Trophoblast cell (in vitro differentiated cells and primary cell): ENCODE data around the gene FARSA.

Experiments used
- DNase-seq, 2 donors: peaks; one replicate each; pipeline ENCODE4 v3.0.0-alpha.2; 2016
- H2AFZ ChIP-seq: 2 replicates; pipeline ENCODE4 v1.6.1; 2013; ENCODE audit warnings: low read length, moderate library complexity, mild to moderate bottlenecking; ENCODE audit not compliant: insufficient read depth, poor library complexity
- H2AK5ac ChIP-seq: 2 replicates; pipeline ENCODE4 v1.6.1; 2013; ENCODE audit warnings: mild to moderate bottlenecking, low read length
- H2BK120ac ChIP-seq: 2 replicates; pipeline ENCODE4 v1.6.1; 2013; ENCODE audit warnings: low read length, mild to moderate bottlenecking, moderate library complexity; ENCODE audit not compliant: insufficient read depth, poor library complexity
- H2BK12ac ChIP-seq: 2 replicates; pipeline ENCODE4 v1.6.1; 2013; ENCODE audit warnings: mild to moderate bottlenecking, low read length, moderate library complexity
- H2BK5ac ChIP-seq: 2 replicates; pipeline ENCODE4 v1.6.1; 2013; ENCODE audit warnings: low read length, low read depth, moderate library complexity, mild to moderate bottlenecking; ENCODE audit not compliant: poor library complexity
- H3K14ac ChIP-seq: 2 replicates; pipeline ENCODE4 v1.6.1; 2013; ENCODE audit warnings: mild to moderate bottlenecking, low read length
- H3K18ac ChIP-seq: 2 replicates; pipeline ENCODE4 v1.6.1; 2013; ENCODE audit warnings: mild to moderate bottlenecking, low read length
- H3K23ac ChIP-seq: 2 replicates; pipeline ENCODE4 v1.6.1; 2013; ENCODE audit warnings: low read length
- H3K27ac ChIP-seq: 2 replicates; pipeline ENCODE4 v1.5.1; 2013; ENCODE audit warnings: low read depth, mild to moderate bottlenecking, inconsistent platforms, low read length, moderate library complexity
- H3K27me3 ChIP-seq: 2 replicates; pipeline ENCODE4 v1.6.1; 2013; ENCODE audit warnings: inconsistent platforms, mild to moderate bottlenecking, low read length, moderate library complexity; ENCODE audit not compliant: insufficient read depth
- H3K36me3 ChIP-seq, 2 experiments: 1 replicate in 1 of 2; 2 replicates in 1 of 2; pipeline ENCODE4 v1.6.1; 2013; ENCODE audit warnings: low read length in 2 of 2, mild to moderate bottlenecking in 2 of 2, moderate library complexity in 1 of 2; ENCODE audit not compliant: insufficient read depth in 2 of 2, control insufficient read depth in 1 of 2
- H3K4ac ChIP-seq: 2 replicates; pipeline ENCODE4 v1.6.1; 2013; ENCODE audit warnings: low read depth, mild to moderate bottlenecking, low read length, moderate library complexity
- H3K4me1 ChIP-seq, 2 experiments: 1 replicate in 1 of 2; 2 replicates in 1 of 2; pipeline ENCODE4 v1.6.1; 2013; ENCODE audit warnings: low read length in 2 of 2, mild to moderate bottlenecking in 2 of 2, moderate library complexity in 1 of 2; ENCODE audit not compliant: insufficient read depth in 2 of 2, control insufficient read depth in 1 of 2
- H3K4me2 ChIP-seq: 2 replicates; pipeline ENCODE4 v1.6.1; 2013; ENCODE audit warnings: inconsistent platforms, mild to moderate bottlenecking, low read length, moderate library complexity
- H3K4me3 ChIP-seq: 2 replicates; pipeline ENCODE4 v1.5.1; 2013; ENCODE audit warnings: mild to moderate bottlenecking, low read depth, low read length, inconsistent platforms
- H3K79me1 ChIP-seq: one replicate; pipeline ENCODE4 v1.6.1; 2013; ENCODE audit warnings: low read length
- H3K79me2 ChIP-seq: 2 replicates; pipeline ENCODE4 v1.6.1; 2013; ENCODE audit warnings: low read length, mild to moderate bottlenecking; ENCODE audit not compliant: control insufficient read depth, insufficient read depth, poor library complexity
- H3K9ac ChIP-seq: 2 replicates; pipeline ENCODE4 v1.6.1; 2013; ENCODE audit warnings: mild to moderate bottlenecking, low read length
- H3K9me3 ChIP-seq: 2 replicates; pipeline ENCODE4 v1.6.1; 2013; ENCODE audit warnings: low read depth, mild to moderate bottlenecking, control low read depth, inconsistent platforms, low read length; ENCODE audit not compliant: insufficient read depth
- H4K12ac ChIP-seq: 2 replicates; pipeline ENCODE4 v1.6.1; 2013; ENCODE audit warnings: low read depth, mild to moderate bottlenecking, low read length, moderate library complexity
- H4K8ac ChIP-seq: 2 replicates; pipeline ENCODE4 v1.6.1; 2013; ENCODE audit warnings: low read depth, mild to moderate bottlenecking, low read length, moderate library complexity
- H4K91ac ChIP-seq: one replicate; pipeline ENCODE4 v1.6.1; 2013; ENCODE audit warnings: low read depth, mild to moderate bottlenecking, low read length, moderate library complexity
- WGBS: extraction: QIAGEN DNeasy Blood & Tissue Kit; methylation state at CpG from one replicate; pipeline ENCODE4 v1.1.7; 2013; ENCODE audit warnings: missing lambda C conversion rate; ENCODE audit not compliant: insufficient read length, insufficient coverage; ENCODE audit errors: extremely low coverage; 5-methylcytosine and 5-hydroxymethylcytosine counted together

The FARSA gene

GRCh38 chr19:12888006-12888603, 45.4 kb downstream of the FARSA start:
- Histone ChIP-seq H3K14ac (no peak overlapping the region), H3K23ac (no peak overlapping the region), H2BK12ac (no peak overlapping the region), H3K4me1 (peaks cover 13 to 14% of the 10 kb centered on the region in 2 experiments), H3K36me3 (peaks cover 0 to under 1% of the 10 kb centered on the region in 2 experiments), H4K12ac (no peak overlapping the region), H2BK120ac (no peak overlapping the region), H2AFZ (no peak overlapping the region), H3K4ac (no peak overlapping the region), H3K27ac (no peak overlapping the region), H3K18ac (no peak overlapping the region), H3K27me3 (peaks cover 10% of the 10 kb centered on the region), H2AK5ac (no peak overlapping the region), H4K8ac (no peak overlapping the region), H3K79me2 (no peaks in the 10 kb centered on the region), H4K91ac (no peak overlapping the region), H3K9me3 (peaks cover 19% of the 10 kb centered on the region), H3K4me2 (no peak overlapping the region), H2BK5ac (no peak overlapping the region), H3K79me1 (no peaks in the 10 kb centered on the region), H3K9ac (no peak overlapping the region), H3K4me3 (no peak overlapping the region)
- no peak for DNase-seq
- no CpG with 5 or more reads among the region's 5 CpGs for WGBS

- Histone ChIP-seq H3K18ac (no peak within 1 kb of the TSS), H3K27me3 (peaks cover 10% of the 10 kb centered on the region), H3K27ac (no peak within 1 kb of the TSS), H2AK5ac (peak within 1 kb of the TSS; percentile 61), H3K14ac (no peak within 1 kb of the TSS), H4K8ac (peak within 1 kb of the TSS; percentile 66), H3K79me1 (no peaks in the 10 kb centered on the region), H3K9me3 (peaks cover 19% of the 10 kb centered on the region), H4K91ac (no peak within 1 kb of the TSS), H4K12ac (no peak within 1 kb of the TSS), H3K4ac (no peak within 1 kb of the TSS), H3K79me2 (no peaks in the 10 kb centered on the region), H3K9ac (no peak within 1 kb of the TSS), H2BK12ac (no peak within 1 kb of the TSS), H2BK120ac (no peak within 1 kb of the TSS), H3K4me3 (no peak within 1 kb of the TSS), H3K36me3 (no peaks in the 10 kb centered on the region), H3K4me2 (peak within 1 kb of the TSS; percentile 60), H3K4me1 (peaks cover 13 to 14% of the 10 kb centered on the region in 2 experiments), H2AFZ (peak within 1 kb of the TSS; percentile 79), H3K23ac (no peak within 1 kb of the TSS), H2BK5ac (no peak within 1 kb of the TSS)
- no peak for DNase-seq
- no CpG with 5 or more reads among the region's 17 CpGs for WGBS
Observed at GRCh38 chr19:12886969-12887747, 46.4 kb downstream of the FARSA start, which contains the start of gene KLF1. TSS of gene KLF1 (minus strand) at chr19:12887201. CDS start at chr19:12887140, 61 bp downstream.

- Histone ChIP-seq H3K4ac (no peak overlapping the region), H4K8ac (no peak overlapping the region)
Observed at GRCh38 chr19:12886651-12886968, 46.9 kb downstream of the FARSA start.

GRCh38 chr19:12885749-12886650, 47.5 kb downstream of the FARSA start:
- no peak overlapping the region for H4K91ac ChIP-seq
- peak overlapping the region; percentile 79 for H2AFZ ChIP-seq
- peak overlapping the region; percentile 61 for H2AK5ac ChIP-seq
- H3K14ac ChIP-seq = peak overlapping the region; percentile 55
- peak overlapping the region; percentile 60 for H3K4me2 ChIP-seq
- H3K4ac ChIP-seq = no peak overlapping the region
- H3K79me2 ChIP-seq = peaks cover 2% of the 10 kb centered on the region
- no peaks in the 10 kb centered on the region for H3K36me3 ChIP-seq
- no peak overlapping the region for H3K27ac ChIP-seq
- peak overlapping the region; percentile 44 for H4K12ac ChIP-seq
- peaks cover 10% of the 10 kb centered on the region for H3K27me3 ChIP-seq
- H3K9ac ChIP-seq = no peak overlapping the region
- no peak overlapping the region for H3K4me3 ChIP-seq
- H4K8ac ChIP-seq = peak overlapping the region; percentile 66
- H3K9me3 ChIP-seq = peaks cover 19% of the 10 kb centered on the region
- peak overlapping the region; percentile 43 for H2BK120ac ChIP-seq
- no peak overlapping the region for H2BK12ac ChIP-seq
- no peak overlapping the region for H2BK5ac ChIP-seq
- peaks cover 7 to 9% of the 10 kb centered on the region in 2 experiments for H3K4me1 ChIP-seq
- H3K23ac ChIP-seq = no peak overlapping the region
- DNase-seq = no peak
- H3K79me1 ChIP-seq = peaks cover 2% of the 10 kb centered on the region
- WGBS = no CpG with 5 or more reads among the region's 53 CpGs
- H3K18ac ChIP-seq = peak overlapping the region; percentile 56

More at GRCh38 chr19:12886651-12886968, 46.9 kb downstream of the FARSA start:
- Histone ChIP-seq H4K91ac (no peak overlapping the region), H3K79me2 (no peaks in the 10 kb centered on the region), H3K9me3 (peaks cover 19% of the 10 kb centered on the region), H3K18ac (no peak overlapping the region), H2BK5ac (no peak overlapping the region), H3K36me3 (no peaks in the 10 kb centered on the region), H2BK120ac (no peak overlapping the region), H2BK12ac (no peak overlapping the region), H3K79me1 (no peaks in the 10 kb centered on the region), H2AFZ (no peak overlapping the region), H3K4me3 (no peak overlapping the region), H3K23ac (no peak overlapping the region), H3K9ac (no peak overlapping the region), H3K27me3 (peaks cover 10% of the 10 kb centered on the region), H3K14ac (no peak overlapping the region), H4K12ac (no peak overlapping the region), H3K4me2 (no peak overlapping the region), H3K4me1 (peaks cover 9 to 11% of the 10 kb centered on the region in 2 experiments), H3K27ac (no peak overlapping the region), H2AK5ac (no peak overlapping the region)
- no CpG with 5 or more reads among the region's 5 CpGs for WGBS
- no peak for DNase-seq
